H1 (cell line): ENCODE results near the gene PDS5A. TPM values are rescaled to one million over a fixed set of nuclear protein-coding genes. Genes with fewer than 3 reads are reported as not detected.

Experiments used
- CTCF ChIA-PET: fragments of 300-600 bp; sonication (Branson Sonifier 250); formaldehyde crosslinking; loops from one replicate; lab custom pipeline; 2021; ENCODE audit not compliant: partially characterized antibody; lab: Charles Lee
- POLR2A ChIA-PET: fragments of 300-600 bp; sonication (Branson Sonifier 250); formaldehyde crosslinking; loops from one replicate; lab custom pipeline; 2021; ENCODE audit warnings: inconsistent platforms; ENCODE audit not compliant: partially characterized antibody; lab: Charles Lee
- DNase-seq, 2 experiments: peaks; one replicate each; pipeline versions ENCODE4 v3.0.0 to v3.0.0-alpha.2; 2010 to 2022; ENCODE audit warnings: low spot score in 2 of 2, low read depth in 1 of 2, mixed read lengths in 1 of 2
- FAIRE-seq: peaks from 2 replicates; lab custom pipeline; 2011; peaks lifted over from hg19 to GRCh38; lab: Jason Lieb, UNC
- H2AFZ ChIP-seq: 2 replicates; pipeline ENCODE4 v1.8.1; 2012; ENCODE audit warnings: low read length, inconsistent platforms
- H2AK5ac ChIP-seq: 2 replicates; pipeline ENCODE4 v1.6.1; 2013; ENCODE audit warnings: low read depth, low read length
- H2BK120ac ChIP-seq: replicated peaks from 2 replicates; pipeline ENCODE3; 2013; ENCODE audit warnings: low read depth, low read length, inconsistent platforms
- H2BK12ac ChIP-seq: 2 replicates; pipeline ENCODE4 v1.6.1; 2013; ENCODE audit warnings: low read depth, low read length
- H2BK15ac ChIP-seq: 2 replicates; pipeline ENCODE4 v1.6.1; 2013; ENCODE audit warnings: low read length
- H2BK20ac ChIP-seq: 2 replicates; pipeline ENCODE4 v1.6.1; 2013; ENCODE audit warnings: low read length
- H2BK5ac ChIP-seq: 2 replicates; pipeline ENCODE4 v1.6.1; 2013; ENCODE audit warnings: low read depth, low read length
- H3K14ac ChIP-seq: 2 replicates; pipeline ENCODE4 v1.6.1; 2013; ENCODE audit warnings: inconsistent platforms; ENCODE audit not compliant: insufficient read length
- H3K18ac ChIP-seq: 2 replicates; pipeline ENCODE4 v1.6.1; 2013; ENCODE audit warnings: low read length; ENCODE audit errors: extremely low read depth
- H3K23ac ChIP-seq: 2 replicates; pipeline ENCODE4 v1.6.1; 2013; ENCODE audit warnings: inconsistent platforms; ENCODE audit not compliant: insufficient read length
- H3K23me2 ChIP-seq: 2 replicates; pipeline ENCODE4 v1.6.1; 2013; ENCODE audit warnings: low read depth, low read length
- H3K27ac ChIP-seq: 2 replicates; pipeline ENCODE4 v1.6.1; 2011; ENCODE audit warnings: low read depth, low read length, inconsistent platforms
- H3K27me3 ChIP-seq, 4 experiments: replicated peaks in 1 of 4; 1 replicate in 1 of 4; 2 replicates in 3 of 4; pipeline versions ENCODE4 v1.6.1 to v1.8.1; 2011 to 2013; ENCODE audit warnings: low read length in 3 of 4, mild to moderate bottlenecking in 3 of 4, inconsistent platforms in 2 of 4, mixed read lengths in 2 of 4, moderate library complexity in 1 of 4; ENCODE audit not compliant: control insufficient read depth in 3 of 4, insufficient read depth in 3 of 4; ENCODE audit errors: extremely low read depth in 1 of 4
- H3K36me3 ChIP-seq, 4 experiments: 2 replicates each; pipeline versions ENCODE4 v1.6.1 to v1.8.1; 2011 to 2013; ENCODE audit warnings: mild to moderate bottlenecking in 4 of 4, low read length in 3 of 4, moderate library complexity in 2 of 4, control low read depth in 1 of 4, inconsistent platforms in 1 of 4; ENCODE audit not compliant: insufficient read depth in 4 of 4, control insufficient read depth in 2 of 4
- H3K4ac ChIP-seq: replicated peaks from 2 replicates; pipeline ENCODE3; 2013; ENCODE audit warnings: low read length, low read depth, mixed read lengths, inconsistent platforms; ENCODE audit not compliant: insufficient read length
- H3K4me1 ChIP-seq, 4 experiments: replicated peaks in 1 of 4; 1 replicate in 1 of 4; 2 replicates in 3 of 4; pipeline versions ENCODE4 v1.6.1 to v1.8.1; 2011 to 2013; ENCODE audit warnings: low read length in 3 of 4, inconsistent platforms in 2 of 4, mixed read lengths in 1 of 4; ENCODE audit not compliant: insufficient read depth in 4 of 4, control insufficient read depth in 3 of 4
- H3K4me2 ChIP-seq, 2 experiments: 2 replicates each; pipeline versions ENCODE4 v1.6.1 to v1.8.1; 2011 to 2013; ENCODE audit warnings: low read depth in 2 of 2, low read length in 2 of 2, control low read depth in 1 of 2, inconsistent platforms in 1 of 2, mild to moderate bottlenecking in 1 of 2; ENCODE audit not compliant: insufficient read depth in 1 of 2
- H3K4me3 ChIP-seq, 4 experiments: fragments of 200-600, 300-600 bp in 1 of 4; sonication (generic), shearing (Covaris generic), sonication (Bioruptor Twin) in 1 of 4; 2 replicates each; pipeline versions ENCODE4 v1.5.1 to v1.8.1; 2011 to 2016; ENCODE audit warnings: low read length in 4 of 4, low read depth in 3 of 4, control low read depth in 2 of 4, inconsistent platforms in 2 of 4, mild to moderate bottlenecking in 2 of 4, mixed read lengths in 1 of 4, moderate library complexity in 1 of 4; ENCODE audit not compliant: insufficient read depth in 2 of 4; ENCODE audit errors: extremely low read depth in 1 of 4
- H3K56ac ChIP-seq: replicated peaks from 2 replicates; pipeline ENCODE3; 2013; ENCODE audit warnings: low read depth, mild to moderate bottlenecking, mixed read lengths, low read length, inconsistent platforms; ENCODE audit not compliant: insufficient read length
- H3K79me1 ChIP-seq: 2 replicates; pipeline ENCODE4 v1.6.1; 2013; ENCODE audit warnings: low read depth, low read length, control low read depth
- H3K79me2 ChIP-seq, 2 experiments: 2 replicates each; pipeline versions ENCODE4 v1.6.1 to v1.8.1; 2012 to 2013; ENCODE audit warnings: low read length in 2 of 2, mild to moderate bottlenecking in 2 of 2, inconsistent platforms in 1 of 2; ENCODE audit not compliant: insufficient read depth in 2 of 2, control insufficient read depth in 1 of 2
- H3K9ac ChIP-seq, 4 experiments: replicated peaks in 1 of 4; 1 replicate in 1 of 4; 2 replicates in 3 of 4; pipeline versions ENCODE4 v1.6.1 to v1.8.1; 2011 to 2013; ENCODE audit warnings: low read depth in 3 of 4, low read length in 3 of 4, control low read depth in 2 of 4, mild to moderate bottlenecking in 2 of 4, moderate library complexity in 2 of 4, inconsistent platforms in 1 of 4; ENCODE audit errors: extremely low read depth in 1 of 4
- H3K9me3 ChIP-seq, 2 experiments: 2 replicates each; pipeline versions ENCODE4 v1.6.1 to v1.8.1; 2012 to 2013; ENCODE audit warnings: mild to moderate bottlenecking in 2 of 2, moderate library complexity in 2 of 2, control low read depth in 1 of 2, inconsistent platforms in 1 of 2, low read depth in 1 of 2, low read length in 1 of 2, mixed read lengths in 1 of 2; ENCODE audit not compliant: insufficient read depth in 2 of 2
- H4K20me1 ChIP-seq, 2 experiments: replicated peaks in 1 of 2; 2 replicates each; pipeline versions ENCODE3 to v1.8.1; 2011 to 2013; ENCODE audit warnings: inconsistent platforms in 2 of 2, low read length in 2 of 2, mild to moderate bottlenecking in 1 of 2; ENCODE audit not compliant: insufficient read depth in 2 of 2, control insufficient read depth in 1 of 2
- H4K5ac ChIP-seq: 2 replicates; pipeline ENCODE4 v1.6.1; 2013; ENCODE audit warnings: low read length, low read depth, mixed read lengths, inconsistent platforms; ENCODE audit not compliant: insufficient read length
- H4K8ac ChIP-seq: 2 replicates; pipeline ENCODE4 v1.8.0; 2013; ENCODE audit warnings: mild to moderate bottlenecking, moderate library complexity, low read length, inconsistent platforms; ENCODE audit not compliant: insufficient read depth; ENCODE audit errors: extremely low read depth
- H4K91ac ChIP-seq: replicated peaks from 2 replicates; pipeline ENCODE3; 2013; ENCODE audit warnings: low read length, mixed read lengths, inconsistent platforms; ENCODE audit not compliant: insufficient read length
- CEBPB ChIP-seq: IDR thresholded peaks from 2 replicates; pipeline ENCODE4 v1.6.1; 2012; ENCODE audit warnings: low read depth, low read length
- CTBP2 ChIP-seq: IDR thresholded peaks from 2 replicates; pipeline ENCODE4 v1.7.0; 2011; ENCODE audit warnings: borderline replicate concordance, mild to moderate bottlenecking, moderate library complexity, mixed read lengths, low read length; ENCODE audit not compliant: insufficient read depth, insufficient read length
- POLR2A ChIP-seq, 2 experiments: IDR thresholded peaks; 1 replicate in 1 of 2; 2 replicates in 1 of 2; pipeline ENCODE4 v1.6.1; 2011; ENCODE audit warnings: low read depth in 2 of 2, low read length in 2 of 2, mild to moderate bottlenecking in 2 of 2; ENCODE audit errors: control extremely low read depth in 1 of 2
- POU5F1 ChIP-seq: IDR thresholded peaks from 2 replicates; pipeline ENCODE4 v1.6.1; 2011; ENCODE audit warnings: low read depth, mild to moderate bottlenecking, low read length, moderate library complexity
- RAD21 ChIP-seq, 2 experiments: IDR thresholded peaks in 1 of 2; conservative IDR thresholded peaks in 1 of 2; 2 replicates each; pipeline ENCODE4 v1.6.1; 2011; ENCODE audit warnings: low read depth in 2 of 2, low read length in 2 of 2, improper control_type of control experiment in 1 of 2, inconsistent platforms in 1 of 2, mild to moderate bottlenecking in 1 of 2, moderate library complexity in 1 of 2
- TAF7 ChIP-seq: optimal IDR thresholded peaks from 2 replicates; pipeline ENCODE3; 2011; ENCODE audit warnings: low read depth, mild to moderate bottlenecking, inconsistent platforms, low read length, moderate library complexity, borderline replicate concordance
- TBP ChIP-seq: IDR thresholded peaks from 2 replicates; pipeline ENCODE4 v1.6.1; 2011; ENCODE audit warnings: low read depth, low read length, improper control_type of control experiment
- WGBS, 2 experiments: shearing (Covaris generic) in 1 of 2; methylation state at CpG; one replicate each; pipeline versions ENCODE4 v1.1.6 to v1.1.7; 2013 to 2015; ENCODE audit warnings: low lambda C conversion rate in 2 of 2, mixed read lengths in 2 of 2, inconsistent platforms in 1 of 2, low coverage in 1 of 2, missing lambda C conversion rate in 1 of 2; ENCODE audit not compliant: insufficient replicate concordance in 2 of 2, insufficient coverage in 1 of 2, insufficient read length in 1 of 2; ENCODE audit errors: extremely low coverage in 1 of 2, missing lambda C conversion rate in 1 of 2; 5-methylcytosine and 5-hydroxymethylcytosine counted together
- polyA plus RNA-seq, 7 experiments: library from polyadenylated mRNA; depleted of rRNA in 3 of 7; stranded (reverse) in 5 of 7; unstranded in 2 of 7; fragments of >200 nt in 5 of 7; fragments of 200-250 nt in 2 of 7; gene quantifications; 1 replicate in 5 of 7; 2 replicates in 1 of 7; 4 replicates in 1 of 7; pipeline versions ENCODE4 v1.2.1 to v1.2.3, GENCODE V29; 2011 to 2013; ENCODE audit warnings: missing spikeins in 2 of 7, mixed read lengths in 2 of 7
- total RNA-seq: library from RNA; stranded (reverse); fragmentation: NEBNext Ultra II Directional; extraction: Animal tissue kit (Norgen Biotek cat#: 25700); gene quantifications from 2 replicates; pipeline ENCODE4 v1.2.1, GENCODE V29; 2021

PDS5A gene
- total and polyA plus RNA-seq, 2 of the 8 experiments (the other 6 are each of a cell fraction or from before 2014, with no cell fraction given) = 15.5 to 76.6 TPM

DNA sequence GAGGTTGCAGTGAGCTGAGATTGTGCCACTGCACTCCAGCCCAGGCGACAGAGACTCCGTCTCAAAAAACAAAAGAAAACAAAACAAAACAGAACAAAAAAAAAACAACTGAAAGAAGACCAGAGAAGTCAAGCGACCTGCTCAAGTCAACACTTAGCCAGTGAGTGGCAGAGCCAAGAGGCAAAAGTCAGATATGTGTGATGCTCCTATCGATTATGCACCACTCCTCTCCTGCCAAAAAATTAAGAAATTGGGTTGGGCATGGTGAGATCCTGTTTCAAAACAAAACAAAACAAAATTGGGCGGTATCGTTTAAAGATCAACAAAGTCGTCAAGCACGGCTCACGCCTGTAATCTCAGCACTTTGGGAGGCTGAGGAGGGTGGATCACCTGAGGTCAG lies 137.7 kb downstream of the PDS5A start:
- POLR2A ChIA-PET = no interaction called here
- FAIRE-seq = no peak
- H4K91ac ChIP-seq = no peak overlapping the region
- no peak overlapping the region for H3K4ac ChIP-seq
- no peak overlapping the region for H3K56ac ChIP-seq
- no peak overlapping the region for H4K8ac ChIP-seq
- no peak overlapping the region for H3K14ac ChIP-seq
- H3K23me2 ChIP-seq = no peaks in the 10 kb centered on the region
- peaks cover 12 to 58% (median 40%) of the 10 kb centered on the region in 4 experiments for H3K36me3 ChIP-seq
- TF ChIP-seq POU5F1 = no peak
- no peak for TF ChIP-seq CEBPB
- no peak for TF ChIP-seq RAD21 (IDR thresholded peaks at IDR 0.05 in 1 of 2, conservative IDR thresholded peaks at IDR 0.05 in 1 of 2; ENCODE audit: low read depth in 2 of 2, low read length in 2 of 2)
- no peak for TF ChIP-seq POLR2A (IDR thresholded peaks at IDR 0.05; ENCODE audit: control extremely low read depth in 1 of 2, low read depth in 2 of 2, low read length in 2 of 2)
- TF ChIP-seq TAF7 = no peak
- no peak for TF ChIP-seq CTBP2
- no peak for TF ChIP-seq TBP
- TF ChIP-seq, all 59 proteins: peak for 0
- CTCF ChIA-PET = no interaction called here
- H3K79me2 ChIP-seq = no peaks in the 10 kb centered on the region
- H2AFZ ChIP-seq = no peak overlapping the region
- H3K27me3 ChIP-seq = no peaks in the 10 kb centered on the region
- H3K4me2 ChIP-seq = no peak overlapping the region
- H3K79me1 ChIP-seq = no peaks in the 10 kb centered on the region
- peaks cover 0 to 2% of the 10 kb centered on the region in 2 experiments for H4K20me1 ChIP-seq
- H2BK12ac ChIP-seq = no peak overlapping the region
- H2AK5ac ChIP-seq = no peak overlapping the region
- no peak overlapping the region for H3K27ac ChIP-seq
- WGBS, 2 experiments = 93% methylated on average over 9 of the region's 9 CpGs; no CpG with 5 or more reads in 1 of the 2 experiments
- no peak for DNase-seq
- no peak overlapping the region for H4K5ac ChIP-seq
- no peak overlapping the region for H2BK120ac ChIP-seq
- no peak overlapping the region for H3K23ac ChIP-seq
- H3K9me3 ChIP-seq = no peaks in the 10 kb centered on the region
- H3K4me3 ChIP-seq = no peak overlapping the region
- no peak overlapping the region for H3K18ac ChIP-seq
- H2BK20ac ChIP-seq = no peak overlapping the region
- H2BK5ac ChIP-seq = no peak overlapping the region
- no peak overlapping the region for H3K9ac ChIP-seq
- H2BK15ac ChIP-seq = no peak overlapping the region
- no peaks in the 10 kb centered on the region for H3K4me1 ChIP-seq
